ENCODE data around the gene PAQR5.
"Not testable (repeated sequence)": the region's sequence is repeated elsewhere in the genome, so short reads cannot be mapped to it uniquely, and the experiment has no call there.

The PAQR5 gene

DNA sequence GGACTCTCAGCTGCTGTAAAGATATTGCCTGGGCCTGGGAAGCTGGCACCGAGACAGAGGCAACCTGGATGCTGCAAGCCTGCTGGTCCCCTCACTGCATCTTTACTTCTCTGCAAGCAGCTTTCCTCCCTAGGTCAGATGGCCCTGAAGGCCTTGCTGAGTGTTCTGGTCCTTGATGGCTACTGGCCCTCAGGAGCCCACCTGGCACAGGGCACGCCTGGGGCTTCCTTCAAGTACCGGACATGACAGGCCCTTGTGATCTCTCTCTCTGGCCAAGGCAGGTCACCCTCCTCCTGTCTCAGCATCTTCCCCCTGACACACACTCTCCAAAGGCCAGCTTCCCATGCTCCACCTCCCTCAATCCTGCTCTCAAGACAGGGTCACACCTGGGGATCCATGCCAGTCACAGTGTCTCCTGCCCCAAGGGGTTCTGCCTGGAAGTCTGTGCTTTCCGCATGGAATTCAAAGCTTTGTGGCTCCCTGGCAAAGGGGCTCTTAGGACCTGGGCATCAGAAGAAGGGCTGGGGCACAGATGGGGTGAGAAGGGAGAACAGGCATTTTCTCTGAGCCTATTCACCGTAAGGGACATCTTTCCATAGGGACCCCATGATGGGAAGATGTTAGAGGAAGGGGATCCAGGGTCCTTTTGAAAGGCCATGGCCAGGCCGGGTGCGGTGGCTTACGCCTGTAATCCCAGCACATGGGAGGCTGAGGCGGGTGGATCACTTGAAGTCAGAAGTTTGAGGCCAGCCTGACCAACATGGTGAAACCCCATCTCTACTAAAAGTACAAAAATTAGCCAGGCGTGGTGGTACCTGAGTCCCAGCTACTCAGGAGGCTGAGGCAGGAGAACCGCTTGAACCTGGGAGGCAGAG is 4.7 kb upstream of the PAQR5 start:
- DNase-seq (ENCODE audit: low read depth in 2 of 2), result no peak

- no peak for DNase-seq (ENCODE audit: low read depth in 2 of 2)
Observed at GRCh38 chr15:69296606-69297005, 2.1 kb upstream of the PAQR5 start.

- no peak for DNase-seq (ENCODE audit: low read depth in 2 of 2)
Observed at GRCh38 chr15:69297642-69298353, 914 bp upstream of the PAQR5 start.

DNA sequence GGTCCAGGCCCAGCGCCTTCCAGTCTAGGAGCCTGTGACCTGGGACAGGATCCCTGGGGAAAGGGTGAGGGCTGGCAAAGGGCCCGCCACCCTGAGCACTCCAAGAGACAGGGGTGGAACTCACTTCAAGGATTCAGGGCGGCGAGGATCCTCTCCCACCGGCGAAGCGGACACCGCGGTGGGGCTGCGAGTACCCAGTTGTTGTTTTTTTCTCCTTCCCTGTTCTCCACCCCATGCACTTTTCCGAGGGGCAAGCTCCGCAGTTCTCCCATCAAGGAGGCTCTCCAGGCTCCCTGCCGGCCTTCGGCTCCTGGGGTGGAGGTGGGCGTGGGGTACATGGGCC is 387 bp upstream of the PAQR5 start:
- DNase-seq (ENCODE audit: low read depth in 2 of 2), result no peak

DNA sequence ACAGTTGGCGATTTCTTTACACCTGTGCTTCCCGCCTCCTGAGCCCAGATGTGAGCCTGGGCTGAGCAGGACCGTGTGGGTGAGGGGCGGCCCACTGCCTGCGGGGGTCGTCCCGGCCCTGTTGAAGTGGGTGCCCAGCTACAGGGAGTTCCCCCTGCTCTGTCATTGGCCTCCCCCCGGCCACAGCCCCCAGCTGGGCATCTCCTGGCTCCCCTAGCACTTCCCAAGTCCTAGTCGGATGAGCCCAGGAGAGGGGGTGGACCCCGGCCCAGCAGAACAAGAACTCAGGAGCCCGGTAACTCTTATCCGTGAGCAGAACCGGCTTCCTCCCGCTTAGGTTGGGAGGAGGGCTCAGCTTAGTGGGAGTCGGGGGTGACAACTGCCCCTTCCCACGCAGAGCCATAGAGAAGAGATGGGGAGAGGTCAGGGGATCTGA is 757 bp downstream of the PAQR5 start:
- no peak for DNase-seq (ENCODE audit: low read depth in 2 of 2)

DNA sequence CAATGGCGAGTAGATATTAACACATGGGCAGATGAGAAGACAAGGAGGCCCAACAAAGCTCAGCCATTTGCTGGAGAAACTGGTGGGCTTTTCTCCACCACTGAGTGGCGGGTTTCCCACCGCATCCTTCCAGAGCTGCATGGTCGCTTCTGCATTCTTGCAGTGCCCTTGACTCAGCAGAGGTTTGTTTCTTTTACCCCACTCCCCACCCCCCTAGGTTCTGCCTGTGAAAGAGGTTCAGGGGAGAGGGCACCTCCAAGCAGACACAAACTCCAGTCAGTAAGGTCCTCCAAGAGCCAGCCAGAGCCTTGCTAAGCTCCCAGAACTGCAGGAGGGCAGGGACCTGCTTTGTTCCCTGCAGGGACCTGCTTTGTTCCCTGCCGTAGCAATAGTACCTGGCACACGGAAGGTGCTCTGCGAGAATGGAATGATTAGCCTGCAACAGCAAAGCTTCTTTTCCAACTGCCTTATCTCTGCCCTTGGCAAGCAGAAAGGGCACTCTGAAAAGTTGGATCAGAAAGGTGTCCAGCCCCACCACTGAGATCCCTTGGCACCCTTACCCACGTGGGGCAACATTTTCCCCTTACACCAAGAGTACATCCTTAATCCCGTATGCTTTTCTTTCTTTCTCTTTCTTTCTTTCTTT is 1.4 kb downstream of the PAQR5 start:
- no peak for DNase-seq (ENCODE audit: low read depth in 2 of 2)

DNA sequence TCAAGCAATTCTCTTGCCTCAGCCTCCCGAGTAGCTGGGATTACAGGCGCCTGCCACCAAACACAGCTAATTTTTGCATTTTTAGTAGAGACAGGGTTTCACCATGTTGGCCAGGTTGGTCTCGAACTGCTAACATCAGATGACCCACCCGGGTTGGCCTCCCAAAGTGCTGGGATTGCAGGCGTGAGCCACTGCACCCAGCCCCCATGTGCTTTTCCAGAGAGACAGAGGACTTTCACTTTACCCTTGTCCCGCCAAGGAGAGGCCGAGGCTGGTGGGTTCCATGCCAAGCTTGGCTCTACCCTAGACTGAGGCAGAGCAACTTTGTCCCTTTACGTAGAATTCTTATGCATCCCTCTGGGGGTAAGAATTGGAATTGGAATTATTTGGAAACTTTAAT is 2.4 kb downstream of the PAQR5 start:
- DNase-seq (ENCODE audit: low read depth in 2 of 2), result not testable (repeated sequence)

DNA sequence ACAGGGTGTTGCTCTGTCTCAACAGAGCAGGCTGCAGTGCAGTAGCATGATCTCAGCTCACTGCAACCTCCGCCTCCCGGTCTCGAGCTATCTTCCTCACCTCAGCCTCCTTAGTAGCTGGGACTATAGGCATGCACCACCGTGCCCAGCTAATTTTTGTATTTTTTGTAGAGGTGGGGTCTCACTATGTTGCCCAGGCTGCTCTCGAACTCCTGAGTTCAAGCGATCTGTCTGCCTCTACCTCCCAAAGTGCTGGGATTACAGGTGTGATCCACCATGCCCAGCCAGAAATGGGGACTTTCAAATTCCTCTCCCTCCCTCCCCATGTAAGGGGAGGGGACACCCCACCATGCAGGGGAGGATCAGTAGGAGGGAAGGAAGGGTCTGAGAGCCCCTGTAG is 3.4 kb downstream of the PAQR5 start:
- DNase-seq (ENCODE audit: low read depth in 2 of 2), result not testable (repeated sequence)

DNA sequence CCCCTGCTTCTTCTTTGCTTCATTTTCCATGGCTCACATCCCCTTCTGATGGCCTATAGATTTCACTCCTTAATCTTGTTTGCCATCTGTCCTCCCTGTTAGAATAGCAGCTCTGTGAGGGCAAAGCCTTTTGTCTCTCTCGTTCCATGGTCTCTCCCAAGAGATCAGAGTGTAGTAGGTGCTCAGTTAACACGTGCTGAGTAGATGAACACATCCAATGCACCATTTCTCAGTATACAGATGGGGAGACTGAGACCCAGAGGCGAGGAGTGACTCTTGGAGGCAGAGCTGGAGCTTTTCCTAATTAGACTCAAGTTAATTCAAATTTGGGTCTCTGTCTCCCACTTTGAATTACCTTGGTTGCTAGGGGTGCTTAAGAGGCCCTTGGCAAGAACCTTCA is 4.2 kb downstream of the PAQR5 start:
- no peak for DNase-seq (ENCODE audit: low read depth in 2 of 2)

- no peak for DNase-seq (ENCODE audit: low read depth in 2 of 2)
Observed at GRCh38 chr15:69303337-69304181, 4.8 kb downstream of the PAQR5 start.

DNA sequence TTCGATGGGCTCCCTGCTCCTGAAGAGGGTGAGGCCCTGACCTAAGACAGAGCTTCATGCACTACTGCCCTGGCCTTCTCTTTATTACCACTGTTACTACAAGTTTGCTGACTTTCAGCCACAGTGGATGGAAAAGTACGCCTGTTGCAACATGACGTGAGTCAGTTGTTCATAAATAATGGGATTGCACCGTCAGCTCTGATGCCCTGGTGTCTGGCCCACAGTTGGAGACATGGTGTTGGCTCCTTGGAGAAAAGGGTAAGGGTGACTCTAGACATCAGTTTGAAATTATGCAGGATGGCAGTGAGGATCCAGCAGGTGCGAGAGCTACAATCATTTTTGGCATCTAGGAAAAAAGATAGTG is 5.5 kb downstream of the PAQR5 start:
- no peak for DNase-seq (ENCODE audit: low read depth in 2 of 2)

- DNase-seq (ENCODE audit: low read depth in 2 of 2), result no peak
Observed at GRCh38 chr15:69305204-69305931, 6.7 kb downstream of the PAQR5 start.

DNA sequence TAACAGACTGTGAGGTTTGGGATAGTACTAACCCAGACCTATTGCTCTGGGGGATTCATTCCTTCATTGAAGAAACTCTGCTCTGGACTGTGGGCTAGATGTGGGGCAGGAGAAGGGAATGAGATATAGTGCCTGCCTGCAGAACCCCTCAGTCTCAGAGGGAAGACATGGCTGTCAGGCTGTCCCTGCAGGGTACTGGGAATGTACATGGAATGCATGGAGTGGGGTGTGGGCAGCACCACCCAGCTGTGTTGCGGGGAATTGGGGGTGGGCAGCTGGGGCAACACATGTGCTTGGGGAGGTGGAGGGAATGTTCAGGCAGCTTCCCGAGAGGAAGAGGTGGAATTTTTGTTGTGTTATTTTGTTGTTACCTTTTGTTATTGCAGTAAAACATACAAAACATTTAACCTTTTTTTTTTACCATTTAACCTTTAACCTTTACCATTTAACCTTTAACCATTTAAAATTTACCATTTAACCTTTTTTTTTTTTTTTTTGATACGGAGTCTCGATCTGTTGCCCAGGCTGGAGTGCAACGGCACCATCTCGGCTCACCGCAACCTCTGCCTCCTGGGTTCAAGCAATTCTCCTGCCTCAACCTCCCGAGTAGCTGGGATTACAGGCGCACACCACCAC is 7.3 kb downstream of the PAQR5 start:
- DNase-seq (ENCODE audit: low read depth in 2 of 2), result no peak

DNA sequence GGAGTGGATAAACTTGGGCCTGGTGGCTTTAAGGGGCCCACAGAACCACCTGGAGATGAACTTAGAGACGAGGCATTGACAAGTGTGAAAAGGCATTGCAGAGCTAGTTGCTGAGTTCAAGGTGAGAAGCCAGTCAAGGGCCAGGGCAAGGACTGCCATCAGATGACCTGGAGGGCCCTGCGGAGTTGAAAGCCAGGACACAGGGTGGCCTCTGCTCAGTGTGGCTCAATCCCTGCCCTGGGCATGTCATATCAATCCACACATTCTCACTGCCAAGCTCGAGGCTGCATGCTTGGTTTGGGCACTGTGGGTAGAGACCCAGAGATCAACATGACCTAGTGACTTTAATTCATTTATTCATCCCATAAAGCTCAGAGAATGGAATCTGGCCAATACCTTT is 9.2 kb downstream of the PAQR5 start:
- DNase-seq (ENCODE audit: low read depth in 2 of 2), result no peak

DNA sequence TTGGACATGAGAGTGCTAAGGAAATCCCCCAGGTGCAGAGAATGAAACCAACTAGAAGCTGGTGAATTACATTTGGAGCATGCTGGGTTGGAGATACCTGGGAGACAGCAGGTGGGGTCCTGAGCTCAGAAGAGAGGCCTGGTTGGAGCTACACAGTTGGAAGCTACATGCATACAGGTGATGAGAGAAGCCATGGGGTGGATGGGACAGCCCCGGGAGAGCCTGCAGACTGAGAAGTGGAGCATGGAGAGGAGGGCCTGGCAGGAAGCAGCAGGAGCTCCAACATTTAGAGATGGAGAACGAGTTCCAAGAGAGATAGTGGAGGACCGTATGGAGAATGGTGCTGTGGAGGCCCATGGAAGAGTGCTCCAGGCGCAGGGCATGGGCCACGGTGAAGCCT is 10.2 kb downstream of the PAQR5 start:
- DNase-seq (ENCODE audit: low read depth in 2 of 2), result no peak

GRCh38 chr15:69311319-69311721 is 12.6 kb downstream of the PAQR5 start:
- DNase-seq (ENCODE audit: low read depth in 2 of 2), result no peak

DNA sequence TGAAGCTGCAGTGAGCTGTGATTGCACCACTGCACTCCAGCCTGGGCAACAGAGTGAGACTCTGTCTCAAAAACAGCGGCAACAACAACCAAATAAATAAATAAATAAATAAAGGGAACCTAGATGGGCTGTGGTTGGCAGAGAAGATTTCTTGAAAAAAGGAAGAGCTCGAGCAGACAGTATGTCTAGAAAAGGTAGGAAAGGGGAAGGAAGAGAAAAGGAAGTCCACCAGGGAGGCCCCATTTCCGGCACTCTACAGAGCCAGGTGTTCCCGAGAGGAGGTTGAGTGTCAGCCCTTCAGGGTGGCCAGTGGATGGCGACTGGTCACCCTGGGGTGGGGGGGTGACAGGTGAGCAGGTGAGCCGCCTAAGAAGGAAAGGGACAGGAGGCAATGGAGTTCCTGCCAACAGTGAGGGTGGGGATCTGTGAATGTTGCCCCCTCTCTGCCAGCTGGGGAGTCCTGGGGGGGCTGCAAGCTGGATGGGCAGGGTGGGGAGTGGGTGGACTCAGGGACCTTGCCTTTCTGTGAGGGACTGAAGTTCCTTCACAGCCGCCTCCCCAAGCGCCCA is 14.8 kb downstream of the PAQR5 start:
- DNase-seq (ENCODE audit: low read depth in 2 of 2), result no peak

GRCh38 chr15:69314131-69314530 is 15.4 kb downstream of the PAQR5 start:
- no peak for DNase-seq (ENCODE audit: low read depth in 2 of 2)

DNA sequence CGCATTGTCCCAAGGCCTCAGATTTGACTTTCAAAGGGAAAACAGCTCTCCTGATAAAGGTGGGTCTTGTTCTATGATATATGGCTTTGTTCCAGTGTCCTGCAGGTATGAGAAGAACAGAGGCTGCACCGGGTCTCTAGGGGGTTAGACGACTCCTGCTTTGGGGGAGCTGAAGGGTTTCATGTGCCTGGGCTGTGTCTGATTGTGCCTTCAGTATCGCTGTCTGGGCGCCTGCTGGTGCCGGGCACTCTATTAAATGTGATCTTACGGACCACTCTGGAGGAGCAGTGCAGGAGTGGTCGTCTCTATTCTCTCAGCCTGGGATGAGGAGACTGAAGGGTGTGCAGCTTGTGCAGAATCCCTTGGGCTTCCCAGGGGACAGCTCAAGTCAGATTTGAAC is 16.0 kb downstream of the PAQR5 start:
- DNase-seq (ENCODE audit: low read depth in 2 of 2), result no peak

DNA sequence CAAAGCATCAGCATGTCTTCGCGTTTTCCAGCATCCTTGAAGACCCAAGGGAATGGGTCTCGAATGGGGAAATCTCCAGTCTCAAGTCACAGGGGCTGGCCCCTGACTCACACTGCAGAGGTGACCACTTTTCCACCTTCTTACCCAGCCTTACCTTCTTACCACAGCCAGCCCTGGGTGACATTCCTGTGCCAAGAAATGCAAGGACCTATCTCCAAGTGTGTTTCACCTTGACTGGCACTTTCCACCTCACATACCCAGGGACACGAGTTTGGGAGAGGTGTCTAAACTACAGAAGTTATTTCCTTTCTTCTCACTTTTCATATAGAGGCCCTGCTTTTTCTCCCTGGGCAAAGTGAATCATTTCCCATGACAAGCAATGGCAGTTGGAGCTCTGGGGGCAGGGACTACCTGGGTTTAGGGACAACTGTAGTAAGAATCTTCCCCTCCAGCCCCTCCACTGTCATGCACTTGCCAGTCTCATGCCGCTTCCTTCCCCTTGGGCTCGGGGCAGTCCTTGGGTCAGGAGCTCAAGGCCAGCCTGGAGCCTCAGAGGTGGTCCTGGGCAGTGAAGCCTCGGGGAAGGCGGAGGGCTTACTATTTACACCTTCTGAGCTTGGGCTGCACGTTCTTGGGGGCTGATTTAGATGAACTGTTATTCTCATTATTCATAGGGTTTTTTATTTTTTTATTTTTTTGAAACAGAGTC is 16.8 kb downstream of the PAQR5 start:
- no peak for DNase-seq (ENCODE audit: low read depth in 2 of 2)

Measured in activated CD4-positive, alpha-beta T cell treated with anti-CD3 and anti-CD28 coated beads for 24 hours (primary cell).